Spinal cord (tissue), 10 donors: Measurements from ENCODE around the gene RNF144A. TPM values are rescaled to one million over a fixed set of nuclear protein-coding genes. Genes with fewer than 3 reads are reported as not detected.

ENCODE experiments used
- DNase-seq, 6 donors: peaks; one replicate each; pipeline versions ENCODE4 v3.0.0 to v3.0.0-alpha.2; 2013 to 2015; ENCODE audit warnings: low spot score in 6 of 6, low read depth in 4 of 6
- H3K27ac ChIP-seq: one replicate; pipeline ENCODE4 v1.5.1; 2013; ENCODE audit warnings: low read depth, low read length, control low read depth
- H3K27me3 ChIP-seq: one replicate; pipeline ENCODE4 v1.6.1; 2013; ENCODE audit warnings: low read length; ENCODE audit not compliant: control insufficient read depth, insufficient read depth
- H3K36me3 ChIP-seq: one replicate; pipeline ENCODE4 v1.6.1; 2013; ENCODE audit warnings: low read length; ENCODE audit not compliant: control insufficient read depth, insufficient read depth
- H3K4me1 ChIP-seq: one replicate; pipeline ENCODE4 v1.6.1; 2013; ENCODE audit warnings: low read length; ENCODE audit not compliant: control insufficient read depth, insufficient read depth
- H3K4me3 ChIP-seq: one replicate; pipeline ENCODE4 v1.5.1; 2013; ENCODE audit warnings: low read depth, low read length, control low read depth
- H3K9me3 ChIP-seq: one replicate; pipeline ENCODE4 v1.6.1; 2013; ENCODE audit warnings: low read length; ENCODE audit not compliant: control insufficient read depth, insufficient read depth
- WGBS: methylation state at CpG from one replicate; pipeline ENCODE4 v1.1.5; 2013; ENCODE audit warnings: missing lambda C conversion rate; ENCODE audit not compliant: insufficient coverage; 5-methylcytosine and 5-hydroxymethylcytosine counted together
- polyA plus RNA-seq, 2 donors: library from polyadenylated mRNA; unstranded; fragments of 120-200 nt; gene quantifications; one replicate each; pipeline ENCODE4 v1.2.1, GENCODE V29; 2013; ENCODE audit not compliant: insufficient read length in 2 of 2
- total RNA-seq, 2 donors: library from RNA; depleted of rRNA in 1 of 2; stranded (reverse); fragments of 120-200 nt in 1 of 2; fragments of >200 nt in 1 of 2; gene quantifications; one replicate each; pipeline versions ENCODE4 v1.2.3 to v1.2.4, GENCODE V29; 2013 to 2014
- donor health status: healthy.

Gene RNF144A
- total and polyA plus RNA-seq, 4 donors: 38.2 to 94.0 (median 76.7) TPM

- Histone ChIP-seq H3K9me3 (no peaks in the 10 kb centered on the region), H3K27ac (no peak overlapping the region), H3K4me3 (no peak overlapping the region), H3K36me3 (peaks cover 34% of the 10 kb centered on the region), H3K27me3 (no peaks in the 10 kb centered on the region), H3K4me1 (peaks cover 13% of the 10 kb centered on the region)
- no peak for DNase-seq
- 88% methylated on average over 8 of the region's 10 CpGs for WGBS
Measured at GRCh38 chr2:6941299-6942046, 24.3 kb downstream of the RNF144A start.

- WGBS: 83% methylated on average over 8 of the region's 8 CpGs
- peaks cover 4% of the 10 kb centered on the region for H3K4me1 ChIP-seq
- no peak overlapping the region for H3K27ac ChIP-seq
- H3K9me3 ChIP-seq: no peaks in the 10 kb centered on the region
- H3K27me3 ChIP-seq: no peaks in the 10 kb centered on the region
- no peak for DNase-seq
- H3K4me3 ChIP-seq: no peak overlapping the region
- peaks cover 37% of the 10 kb centered on the region for H3K36me3 ChIP-seq
Measured at GRCh38 chr2:6942848-6943247, 25.6 kb downstream of the RNF144A start.

- Histone ChIP-seq H3K27ac (no peak overlapping the region), H3K4me1 (peaks cover 4% of the 10 kb centered on the region)
Measured at GRCh38 chr2:6943523-6943922, 26.3 kb downstream of the RNF144A start.

GRCh38 chr2:6943971-6944370 lies 26.8 kb downstream of the RNF144A start:
- no peak overlapping the region for H3K27ac ChIP-seq
- WGBS: 93% methylated on average over 3 of the region's 8 CpGs

More at GRCh38 chr2:6943523-6943922, 26.3 kb downstream of the RNF144A start:
- no peaks in the 10 kb centered on the region for H3K27me3 ChIP-seq
- H3K9me3 ChIP-seq: no peaks in the 10 kb centered on the region
- DNase-seq: no peak
- 94% methylated on average over 6 of the region's 6 CpGs for WGBS
- no peak overlapping the region for H3K4me3 ChIP-seq
- H3K36me3 ChIP-seq: peaks cover 37% of the 10 kb centered on the region

GRCh38 chr2:6944555-6944954 lies 27.3 kb downstream of the RNF144A start:
- Histone ChIP-seq H3K36me3 (peaks cover 40% of the 10 kb centered on the region), H3K9me3 (no peaks in the 10 kb centered on the region), H3K27ac (no peak overlapping the region), H3K4me3 (no peak overlapping the region), H3K27me3 (no peaks in the 10 kb centered on the region), H3K4me1 (peaks cover 4% of the 10 kb centered on the region)
- 73% methylated on average over 3 of the region's 5 CpGs for WGBS
- no peak for DNase-seq

More at GRCh38 chr2:6943971-6944370, 26.8 kb downstream of the RNF144A start:
- H3K9me3 ChIP-seq: no peaks in the 10 kb centered on the region
- DNase-seq: no peak
- no peak overlapping the region for H3K4me3 ChIP-seq
- peaks cover 4% of the 10 kb centered on the region for H3K4me1 ChIP-seq
- no peaks in the 10 kb centered on the region for H3K27me3 ChIP-seq
- H3K36me3 ChIP-seq: peaks cover 37% of the 10 kb centered on the region

- Histone ChIP-seq H3K9me3 (no peaks in the 10 kb centered on the region), H3K4me1 (peaks cover 4% of the 10 kb centered on the region), H3K36me3 (peaks cover 40% of the 10 kb centered on the region), H3K27me3 (no peaks in the 10 kb centered on the region), H3K27ac (no peak overlapping the region), H3K4me3 (no peak overlapping the region)
- WGBS: 87% methylated on average over 7 of the region's 9 CpGs
- DNase-seq: no peak
Measured at GRCh38 chr2:6945087-6945813, 28.0 kb downstream of the RNF144A start.

GRCh38 chr2:6945821-6946220 lies 28.6 kb downstream of the RNF144A start:
- no peaks in the 10 kb centered on the region for H3K9me3 ChIP-seq
- peaks cover 2% of the 10 kb centered on the region for H3K4me1 ChIP-seq
- peaks cover 38% of the 10 kb centered on the region for H3K36me3 ChIP-seq
- peak in 1 of 6 donors; percentile 28 for DNase-seq
- H3K4me3 ChIP-seq: no peak overlapping the region
- H3K27me3 ChIP-seq: no peaks in the 10 kb centered on the region
- H3K27ac ChIP-seq: no peak overlapping the region

GRCh38 chr2:6946722-6947121 lies 29.5 kb downstream of the RNF144A start:
- peaks cover 32% of the 10 kb centered on the region for H3K36me3 ChIP-seq
- H3K4me1 ChIP-seq: no peaks in the 10 kb centered on the region
- no peak for DNase-seq
- H3K27ac ChIP-seq: no peak overlapping the region
- no peaks in the 10 kb centered on the region for H3K9me3 ChIP-seq
- H3K27me3 ChIP-seq: no peaks in the 10 kb centered on the region
- no peak overlapping the region for H3K4me3 ChIP-seq
- whole genome bisulfite sequencing: no CpG with 5 or more reads among the region's 2 CpGs

GRCh38 chr2:6947929-6948676 lies 30.9 kb downstream of the RNF144A start:
- Histone ChIP-seq H3K4me1 (no peaks in the 10 kb centered on the region), H3K27me3 (no peaks in the 10 kb centered on the region), H3K4me3 (no peak overlapping the region), H3K36me3 (peaks cover 18% of the 10 kb centered on the region), H3K9me3 (no peaks in the 10 kb centered on the region), H3K27ac (no peak overlapping the region)
- WGBS: 100% methylated on average over 1 of the region's 6 CpGs
- no peak for DNase-seq
